ENCODE results near the gene ZNRF4. TPM values are rescaled to one million over a fixed set of nuclear protein-coding genes. Genes with fewer than 3 reads are reported as not detected.

ZNRF4 gene
- total and polyA plus RNA-seq, 2 of the 8 experiments (the other 6 are each of a cell fraction or from before 2014, with no cell fraction given), result not detected

DNA sequence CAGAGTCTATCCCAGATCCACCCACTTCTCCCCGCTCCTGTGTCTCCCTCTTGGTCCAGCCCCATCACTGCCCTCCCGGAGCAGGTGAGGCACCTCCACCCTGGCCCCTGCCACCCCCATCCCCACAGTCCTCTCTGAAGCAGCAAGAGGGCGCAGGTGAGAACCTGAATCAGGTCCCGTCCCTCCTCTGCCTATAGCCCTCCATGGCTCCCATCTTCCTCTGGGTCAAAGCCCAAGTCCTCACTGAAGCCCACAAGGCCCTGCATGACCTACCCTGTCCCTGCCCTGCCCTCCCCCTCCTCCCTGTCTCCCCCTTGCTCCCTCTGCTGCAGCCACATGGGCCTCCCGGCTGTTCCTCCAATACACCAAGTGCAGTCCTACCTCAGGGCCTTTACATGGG is 10.8 kb upstream of the ZNRF4 start:
- POLR2A ChIA-PET (ENCODE audit: partially characterized antibody), result no interaction called here
- Histone ChIP-seq H3K23me2 (ENCODE audit: low read depth, low read length) (0 out of 2 replicates have a peak, but pooled peaks cover 1% of the 10 kb centered on the region), H2BK15ac (ENCODE audit: low read length) (no peak overlapping the region), H2BK12ac (ENCODE audit: low read depth, low read length) (no peak overlapping the region), H3K27me3 (replicated peaks in 1 of 4; ENCODE audit: control insufficient read depth in 3 of 4, extremely low read depth in 1 of 4, insufficient read depth in 3 of 4, low read length in 3 of 4) (no peaks in the 10 kb centered on the region; a peak in 3 of 7 replicates), H4K20me1 (replicated peaks in 1 of 2; ENCODE audit: control insufficient read depth in 1 of 2, insufficient read depth in 2 of 2, low read length in 2 of 2) (no peaks in the 10 kb centered on the region), H4K5ac (ENCODE audit: insufficient read length, low read depth, low read length) (no peak overlapping the region), H2AFZ (ENCODE audit: low read length) (no peak overlapping the region), H3K36me3 (ENCODE audit: control insufficient read depth in 2 of 4, insufficient read depth in 4 of 4, low read length in 3 of 4) (no peaks in the 10 kb centered on the region), H3K23ac (ENCODE audit: insufficient read length) (no peak overlapping the region), H3K79me1 (ENCODE audit: low read depth, low read length) (no peaks in the 10 kb centered on the region), H4K8ac (ENCODE audit: extremely low read depth, insufficient read depth, low read length) (no peak overlapping the region), H3K4me1 (replicated peaks in 1 of 4; ENCODE audit: control insufficient read depth in 3 of 4, insufficient read depth in 4 of 4, low read length in 3 of 4) (no peaks in the 10 kb centered on the region), H4K91ac (replicated peaks; ENCODE audit: insufficient read length, low read length) (no peak overlapping the region), H3K9ac (replicated peaks in 1 of 4; ENCODE audit: extremely low read depth in 1 of 4, low read depth in 3 of 4, low read length in 3 of 4) (no peak overlapping the region), H3K79me2 (ENCODE audit: control insufficient read depth in 1 of 2, insufficient read depth in 2 of 2, low read length in 2 of 2) (no peaks in the 10 kb centered on the region), H3K4ac (replicated peaks; ENCODE audit: insufficient read length, low read depth, low read length) (no peak overlapping the region), H3K56ac (replicated peaks; ENCODE audit: insufficient read length, low read depth, low read length) (no peak overlapping the region), H3K4me3 (ENCODE audit: extremely low read depth in 1 of 4, insufficient read depth in 2 of 4, low read depth in 3 of 4, low read length in 4 of 4) (no peak overlapping the region), H2BK120ac (replicated peaks; ENCODE audit: low read depth, low read length) (no peak overlapping the region), H3K14ac (ENCODE audit: insufficient read length) (no peak overlapping the region), H3K4me2 (ENCODE audit: insufficient read depth in 1 of 2, low read depth in 2 of 2, low read length in 2 of 2) (no peak overlapping the region), H2AK5ac (ENCODE audit: low read depth, low read length) (no peak overlapping the region), H3K9me3 (ENCODE audit: insufficient read depth in 2 of 2, low read depth in 1 of 2, low read length in 1 of 2) (no peaks in the 10 kb centered on the region), H2BK5ac (ENCODE audit: low read depth, low read length) (no peak overlapping the region), H2BK20ac (ENCODE audit: low read length) (no peak overlapping the region), H3K18ac (ENCODE audit: extremely low read depth, low read length) (no peak overlapping the region), H3K27ac (ENCODE audit: low read depth, low read length) (no peak overlapping the region)
- TF ChIP-seq POLR2A (IDR thresholded peaks at IDR 0.05; ENCODE audit: control extremely low read depth in 1 of 2, low read depth in 2 of 2, low read length in 2 of 2), result no peak
- no peak for TF ChIP-seq SAP30 (IDR thresholded peaks at IDR 0.05; ENCODE audit: insufficient read depth, insufficient replicate concordance, low read length)
- TF ChIP-seq, protein P1, sequence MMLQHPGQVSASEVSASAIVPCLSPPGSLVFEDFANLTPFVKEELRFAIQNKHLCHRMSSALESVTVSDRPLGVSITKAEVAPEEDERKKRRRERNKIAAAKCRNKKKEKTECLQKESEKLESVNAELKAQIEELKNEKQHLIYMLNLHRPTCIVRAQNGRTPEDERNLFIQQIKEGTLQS (IDR thresholded peaks at IDR 0.05; ENCODE audit: insufficient read depth, low read depth, low read length), result no peak
- TF ChIP-seq SIX5 (IDR thresholded peaks at IDR 0.05; ENCODE audit: low read depth, low read length), result no peak
- TF ChIP-seq SIRT6 (IDR thresholded peaks at IDR 0.05; ENCODE audit: low read length), result no peak
- TF ChIP-seq NANOG (IDR thresholded peaks at IDR 0.05; ENCODE audit: insufficient read depth, low read depth, low read length, poor library complexity, severe bottlenecking), result no peak
- TF ChIP-seq KDM1A (IDR thresholded peaks at IDR 0.05; ENCODE audit: borderline replicate concordance, low read length), result peak; percentile 68; the same call in 1 of the 2 replicates
- TF ChIP-seq GTF2F1 (IDR thresholded peaks at IDR 0.05; ENCODE audit: borderline replicate concordance, low read depth, low read length), result no peak
- TF ChIP-seq, protein P2, sequence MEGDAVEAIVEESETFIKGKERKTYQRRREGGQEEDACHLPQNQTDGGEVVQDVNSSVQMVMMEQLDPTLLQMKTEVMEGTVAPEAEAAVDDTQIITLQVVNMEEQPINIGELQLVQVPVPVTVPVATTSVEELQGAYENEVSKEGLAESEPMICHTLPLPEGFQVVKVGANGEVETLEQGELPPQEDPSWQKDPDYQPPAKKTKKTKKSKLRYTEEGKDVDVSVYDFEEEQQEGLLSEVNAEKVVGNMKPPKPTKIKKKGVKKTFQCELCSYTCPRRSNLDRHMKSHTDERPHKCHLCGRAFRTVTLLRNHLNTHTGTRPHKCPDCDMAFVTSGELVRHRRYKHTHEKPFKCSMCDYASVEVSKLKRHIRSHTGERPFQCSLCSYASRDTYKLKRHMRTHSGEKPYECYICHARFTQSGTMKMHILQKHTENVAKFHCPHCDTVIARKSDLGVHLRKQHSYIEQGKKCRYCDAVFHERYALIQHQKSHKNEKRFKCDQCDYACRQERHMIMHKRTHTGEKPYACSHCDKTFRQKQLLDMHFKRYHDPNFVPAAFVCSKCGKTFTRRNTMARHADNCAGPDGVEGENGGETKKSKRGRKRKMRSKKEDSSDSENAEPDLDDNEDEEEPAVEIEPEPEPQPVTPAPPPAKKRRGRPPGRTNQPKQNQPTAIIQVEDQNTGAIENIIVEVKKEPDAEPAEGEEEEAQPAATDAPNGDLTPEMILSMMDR (IDR thresholded peaks at IDR 0.05; ENCODE audit: control extremely low read depth in 1 of 3, insufficient read depth in 1 of 3, low read depth in 1 of 3, low read length in 3 of 3), result peak in 2 of 3 experiments; percentile 10 to 28; a peak in 3 of 4 replicates
- no peak for TF ChIP-seq SP2 (IDR thresholded peaks at IDR 0.05; ENCODE audit: low read length)
- no peak for TF ChIP-seq CREB1 (IDR thresholded peaks at IDR 0.05)
- TF ChIP-seq RBBP5 (IDR thresholded peaks at IDR 0.05; ENCODE audit: borderline replicate concordance, low read depth, low read length), result no peak
- DNase-seq (ENCODE audit: low read depth in 1 of 2, low spot score in 2 of 2) (no peak), FAIRE-seq (no peak)
- CTCF ChIA-PET (ENCODE audit: partially characterized antibody), result no interaction called here
- WGBS, 2 experiments (ENCODE audit: extremely low coverage in 1 of 2, insufficient coverage in 1 of 2, insufficient read length in 1 of 2, insufficient replicate concordance in 2 of 2, low coverage in 1 of 2, low lambda C conversion rate in 2 of 2, missing lambda C conversion rate in 1 of 2), result 88% methylated on average over 5 of the region's 5 CpGs; no CpG with 5 or more reads in 1 of the 2 experiments
